ENCODE data around the gene OSBPL2. TPM values are rescaled to one million over a fixed set of nuclear protein-coding genes. Genes with fewer than 3 reads are reported as not detected.

OSBPL2 gene
- total RNA-seq, 3 donors from 2014 or later (not counting 1 experiment from before 2014, with no cell fraction given): 77.9 to 112 (median 104) TPM

DNA sequence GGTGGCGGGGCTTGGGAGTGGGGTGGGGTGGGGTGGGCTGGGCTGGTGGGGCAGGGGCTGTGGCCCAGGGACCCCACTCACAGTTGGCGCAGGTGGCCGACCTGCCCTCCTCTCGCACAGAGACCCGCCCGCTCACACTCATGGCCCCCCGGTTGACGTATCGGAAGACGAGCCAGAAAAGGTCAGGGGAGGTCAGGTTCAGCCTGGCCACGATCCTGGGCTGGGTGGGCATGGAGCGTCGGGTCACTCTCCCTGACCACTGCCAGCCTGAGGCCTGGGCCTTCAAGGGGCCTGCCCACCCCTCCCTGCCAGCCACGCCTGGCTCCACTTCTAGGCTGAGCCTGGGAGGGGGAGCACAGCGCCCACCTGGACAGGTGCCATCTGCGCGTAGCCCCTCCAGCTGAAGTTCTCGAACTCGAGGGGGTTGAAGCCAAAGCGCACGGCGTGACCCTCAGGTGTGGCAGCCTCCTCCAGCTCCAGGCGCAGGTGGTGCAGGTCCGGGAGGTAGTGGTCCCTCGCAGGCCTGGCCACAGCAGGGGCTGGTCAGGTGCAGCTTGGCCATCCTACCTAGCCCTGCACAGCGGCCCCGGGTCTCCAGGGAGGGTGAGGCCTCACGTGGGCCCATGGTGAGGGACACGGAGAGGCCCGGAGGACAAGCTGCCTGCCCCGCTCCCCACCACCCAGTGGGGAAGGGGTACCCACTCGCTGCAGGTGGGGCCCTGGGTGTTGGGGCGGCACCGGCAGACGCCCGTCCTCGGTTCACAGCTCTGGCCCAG is 95.7 kb downstream of the OSBPL2 start:
- Mint-ChIP-seq H3K36me3 (no peaks in the 10 kb centered on the region), H3K27ac (no peak overlapping the region), H3K9me3 (no peaks in the 10 kb centered on the region), H3K27me3 (ENCODE audit: low read depth in 2 of 2) (no peaks in the 10 kb centered on the region), H3K4me3 (no peak overlapping the region), H3K4me1 (no peaks in the 10 kb centered on the region)
- 88% methylated on average over 37 of the region's 37 CpGs for WGBS (ENCODE audit: insufficient coverage)
- peaks cover 24% of the 10 kb centered on the region for H3K4me1 ChIP-seq (ENCODE audit: control insufficient read depth, insufficient read depth, low read length)
- DNase-seq (no peak), ATAC-seq (no peak)
- H3K36me3 ChIP-seq (ENCODE audit: control insufficient read depth, insufficient read depth, low read length): no peaks in the 10 kb centered on the region
- H3K4me3 ChIP-seq (ENCODE audit: low read length): no peak overlapping the region
- H3K9me3 ChIP-seq (ENCODE audit: control insufficient read depth, insufficient read depth, low read length): no peaks in the 10 kb centered on the region
- no peak overlapping the region for H3K27ac ChIP-seq (ENCODE audit: low read length)
- intact Hi-C loops (cut with micrococcal nuclease): no loop called here
- no peaks in the 10 kb centered on the region for H3K27me3 ChIP-seq (ENCODE audit: control insufficient read depth, insufficient read depth, low read length)
- TF ChIP-seq, protein P1, sequence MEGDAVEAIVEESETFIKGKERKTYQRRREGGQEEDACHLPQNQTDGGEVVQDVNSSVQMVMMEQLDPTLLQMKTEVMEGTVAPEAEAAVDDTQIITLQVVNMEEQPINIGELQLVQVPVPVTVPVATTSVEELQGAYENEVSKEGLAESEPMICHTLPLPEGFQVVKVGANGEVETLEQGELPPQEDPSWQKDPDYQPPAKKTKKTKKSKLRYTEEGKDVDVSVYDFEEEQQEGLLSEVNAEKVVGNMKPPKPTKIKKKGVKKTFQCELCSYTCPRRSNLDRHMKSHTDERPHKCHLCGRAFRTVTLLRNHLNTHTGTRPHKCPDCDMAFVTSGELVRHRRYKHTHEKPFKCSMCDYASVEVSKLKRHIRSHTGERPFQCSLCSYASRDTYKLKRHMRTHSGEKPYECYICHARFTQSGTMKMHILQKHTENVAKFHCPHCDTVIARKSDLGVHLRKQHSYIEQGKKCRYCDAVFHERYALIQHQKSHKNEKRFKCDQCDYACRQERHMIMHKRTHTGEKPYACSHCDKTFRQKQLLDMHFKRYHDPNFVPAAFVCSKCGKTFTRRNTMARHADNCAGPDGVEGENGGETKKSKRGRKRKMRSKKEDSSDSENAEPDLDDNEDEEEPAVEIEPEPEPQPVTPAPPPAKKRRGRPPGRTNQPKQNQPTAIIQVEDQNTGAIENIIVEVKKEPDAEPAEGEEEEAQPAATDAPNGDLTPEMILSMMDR (IDR thresholded peaks at IDR 0.05): no peak

DNA sequence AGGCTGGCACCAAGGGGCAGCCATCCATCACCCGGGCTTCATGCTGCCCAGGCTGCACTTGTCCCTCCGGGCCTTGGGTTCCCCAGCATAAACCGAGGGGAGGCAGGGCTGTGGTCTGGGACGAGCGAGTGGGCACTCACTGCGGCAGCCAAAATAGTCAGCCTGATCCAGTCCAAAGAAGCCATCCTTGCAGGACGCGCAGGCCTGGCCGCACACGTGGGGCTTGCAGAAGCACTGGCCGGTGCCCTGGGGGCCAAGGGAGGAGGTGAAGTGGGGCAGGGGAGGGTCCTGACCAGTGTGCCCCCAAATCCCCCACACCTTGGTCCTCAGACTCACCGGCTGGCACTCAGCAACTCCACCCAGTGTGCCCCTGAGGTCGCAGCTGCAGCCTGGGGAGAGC is 96.6 kb downstream of the OSBPL2 start:
- no peak overlapping the region for H3K27ac ChIP-seq (ENCODE audit: low read length)
- Mint-ChIP-seq H3K4me1 (no peaks in the 10 kb centered on the region), H3K27me3 (ENCODE audit: low read depth in 2 of 2) (peaks cover 6 to 7% of the 10 kb centered on the region in 2 donors), H3K4me3 (no peak overlapping the region), H3K36me3 (no peaks in the 10 kb centered on the region), H3K9me3 (no peaks in the 10 kb centered on the region), H3K27ac (no peak overlapping the region)
- H3K36me3 ChIP-seq (ENCODE audit: control insufficient read depth, insufficient read depth, low read length): no peaks in the 10 kb centered on the region
- TF ChIP-seq, protein P1 (IDR thresholded peaks at IDR 0.05): no peak
- peaks cover 24% of the 10 kb centered on the region for H3K4me1 ChIP-seq (ENCODE audit: control insufficient read depth, insufficient read depth, low read length)
- no peak for DNase-seq
- intact Hi-C loops (cut with micrococcal nuclease): no loop called here
- no peaks in the 10 kb centered on the region for H3K9me3 ChIP-seq (ENCODE audit: control insufficient read depth, insufficient read depth, low read length)
- no peak overlapping the region for H3K4me3 ChIP-seq (ENCODE audit: low read length)
- WGBS (ENCODE audit: insufficient coverage): 89% methylated on average over 13 of the region's 13 CpGs
- no peaks in the 10 kb centered on the region for H3K27me3 ChIP-seq (ENCODE audit: control insufficient read depth, insufficient read depth, low read length)
- ATAC-seq: no peak

DNA sequence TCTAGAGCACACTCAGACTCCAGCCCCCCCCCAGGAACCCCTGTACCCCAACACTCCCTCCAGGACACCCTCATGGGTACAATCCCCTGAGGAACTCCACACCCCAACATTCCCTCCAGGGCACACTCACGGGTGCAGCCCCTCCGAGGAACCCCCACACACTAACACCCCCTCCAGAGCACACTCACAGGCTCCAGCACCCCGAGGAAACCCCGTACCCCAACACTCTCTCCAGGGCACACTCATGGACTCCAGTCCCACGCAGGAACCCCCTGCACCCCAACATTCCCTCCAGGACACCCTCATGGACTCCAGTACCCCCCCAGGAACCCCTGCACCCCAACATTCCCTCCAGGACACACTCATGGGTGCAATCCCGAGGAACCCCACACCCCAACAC is 97.2 kb downstream of the OSBPL2 start:
- TF ChIP-seq, protein P1 (IDR thresholded peaks at IDR 0.05): no peak
- Histone ChIP-seq H3K27ac (ENCODE audit: low read length) (no peak overlapping the region), H3K27me3 (ENCODE audit: control insufficient read depth, insufficient read depth, low read length) (no peaks in the 10 kb centered on the region), H3K36me3 (ENCODE audit: control insufficient read depth, insufficient read depth, low read length) (no peaks in the 10 kb centered on the region), H3K4me1 (ENCODE audit: control insufficient read depth, insufficient read depth, low read length) (peaks cover 24% of the 10 kb centered on the region), H3K9me3 (ENCODE audit: control insufficient read depth, insufficient read depth, low read length) (no peaks in the 10 kb centered on the region), H3K4me3 (ENCODE audit: low read length) (no peak overlapping the region)
- peaks cover 8 to 10% of the 10 kb centered on the region in 2 donors for H3K27me3 Mint-ChIP-seq (ENCODE audit: low read depth in 2 of 2)
- DNase-seq (no peak), ATAC-seq (no peak)
- WGBS (ENCODE audit: insufficient coverage): 86% methylated on average over 6 of the region's 6 CpGs
- no peaks in the 10 kb centered on the region for H3K4me1 Mint-ChIP-seq
- H3K4me3 Mint-ChIP-seq: no peak overlapping the region
- no peaks in the 10 kb centered on the region for H3K9me3 Mint-ChIP-seq
- intact Hi-C loops (cut with micrococcal nuclease): no loop called here
- H3K36me3 Mint-ChIP-seq: no peaks in the 10 kb centered on the region
- no peak overlapping the region for H3K27ac Mint-ChIP-seq

DNA sequence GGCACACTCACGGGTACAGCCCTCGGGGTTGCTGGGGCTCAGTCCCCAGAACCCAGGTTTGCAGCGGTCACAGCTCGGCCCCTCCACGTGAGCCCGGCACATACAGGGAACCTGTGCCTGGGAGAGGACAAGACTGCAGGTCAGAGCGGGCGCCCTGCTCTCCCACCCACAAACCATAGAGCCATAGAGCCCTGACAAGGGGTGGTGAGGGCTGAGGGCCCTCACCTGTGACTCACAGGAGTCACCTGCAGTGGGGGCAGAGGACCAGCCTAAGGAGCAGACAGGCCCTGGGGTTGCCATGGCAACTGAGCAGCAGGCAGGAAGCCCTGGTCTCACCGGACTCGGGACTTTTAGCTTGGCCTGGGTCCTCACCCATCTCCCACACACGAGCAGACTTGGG is 98.0 kb downstream of the OSBPL2 start:
- TF ChIP-seq, protein P1 (IDR thresholded peaks at IDR 0.05): no peak
- H3K4me3 Mint-ChIP-seq: no peak overlapping the region
- intact Hi-C loops (cut with micrococcal nuclease): no loop called here
- H3K27ac Mint-ChIP-seq: no peak overlapping the region
- no peaks in the 10 kb centered on the region for H3K9me3 ChIP-seq (ENCODE audit: control insufficient read depth, insufficient read depth, low read length)
- peaks cover 24% of the 10 kb centered on the region for H3K4me1 ChIP-seq (ENCODE audit: control insufficient read depth, insufficient read depth, low read length)
- no peaks in the 10 kb centered on the region for H3K27me3 ChIP-seq (ENCODE audit: control insufficient read depth, insufficient read depth, low read length)
- no peaks in the 10 kb centered on the region for H3K36me3 ChIP-seq (ENCODE audit: control insufficient read depth, insufficient read depth, low read length)
- peaks cover 8 to 10% of the 10 kb centered on the region in 2 donors for H3K27me3 Mint-ChIP-seq (ENCODE audit: low read depth in 2 of 2)
- DNase-seq (no peak), ATAC-seq (no peak)
- H3K36me3 Mint-ChIP-seq: no peaks in the 10 kb centered on the region
- H3K4me3 ChIP-seq (ENCODE audit: low read length): no peak overlapping the region
- H3K9me3 Mint-ChIP-seq: no peaks in the 10 kb centered on the region
- no peak overlapping the region for H3K27ac ChIP-seq (ENCODE audit: low read length)
- 83% methylated on average over 11 of the region's 11 CpGs for WGBS (ENCODE audit: insufficient coverage)
- H3K4me1 Mint-ChIP-seq: no peaks in the 10 kb centered on the region
